ENCODE measurements around the gene SERPINB5.
"Not testable (repeated sequence)": the region's sequence is repeated elsewhere in the genome, so short reads cannot be mapped to it uniquely, and the experiment has no call there.

SERPINB5 gene

GRCh38 chr18:63476668-63477067 is at the start of gene SERPINB5:
Gene SERPINB5, plus strand, starts transcription at chr18:63476958. Its CDS starts 7,471 bp downstream, at chr18:63484429.
- no peak for DNase-seq

- DNase-seq: no peak
These were observed 49.2 kb upstream of the SERPINB5 start for GRCh38 chr18:63427558-63427957.

- DNase-seq: no peak
These were observed 46.2 kb upstream of the SERPINB5 start for GRCh38 chr18:63430526-63430925.

- no peak for DNase-seq
These were observed 45.6 kb upstream of the SERPINB5 start for GRCh38 chr18:63431180-63431579.

GRCh38 chr18:63433334-63433866 is 43.4 kb upstream of the SERPINB5 start:
- no peak for DNase-seq

GRCh38 chr18:63438181-63438580 is 38.6 kb upstream of the SERPINB5 start:
- no peak for DNase-seq

GRCh38 chr18:63439334-63439733 is 37.4 kb upstream of the SERPINB5 start:
- DNase-seq: peak; percentile 40

- DNase-seq: no peak
These were observed 36.5 kb upstream of the SERPINB5 start for GRCh38 chr18:63440219-63440618.

GRCh38 chr18:63440881-63441280 is 35.9 kb upstream of the SERPINB5 start:
- DNase-seq: no peak

- no peak for DNase-seq
These were observed 32.9 kb upstream of the SERPINB5 start for GRCh38 chr18:63443829-63444228.

- no peak for DNase-seq
These were observed 32.2 kb upstream of the SERPINB5 start for GRCh38 chr18:63444580-63444979.

- no peak for DNase-seq
These were observed 31.7 kb upstream of the SERPINB5 start for GRCh38 chr18:63445037-63445436.

- DNase-seq: no peak
These were observed 30.5 kb upstream of the SERPINB5 start for GRCh38 chr18:63446266-63446665.

- no peak for DNase-seq
These were observed 29.7 kb upstream of the SERPINB5 start for GRCh38 chr18:63447066-63447465.

- DNase-seq: no peak
These were observed 27.3 kb upstream of the SERPINB5 start for GRCh38 chr18:63449426-63449825.

GRCh38 chr18:63451799-63452660 is 24.7 kb upstream of the SERPINB5 start:
- no peak for DNase-seq

- DNase-seq: not testable (repeated sequence)
These were observed 24.0 kb upstream of the SERPINB5 start for GRCh38 chr18:63452751-63453150.

GRCh38 chr18:63454497-63454896 is 22.3 kb upstream of the SERPINB5 start:
- DNase-seq: no peak

- DNase-seq: no peak
These were observed 18.8 kb upstream of the SERPINB5 start for GRCh38 chr18:63457977-63458376.

GRCh38 chr18:63460414-63460813 is 16.3 kb upstream of the SERPINB5 start:
- no peak for DNase-seq

- no peak for DNase-seq
These were observed 12.3 kb upstream of the SERPINB5 start for GRCh38 chr18:63464434-63464833.

- no peak for DNase-seq
These were observed 11.7 kb upstream of the SERPINB5 start for GRCh38 chr18:63465059-63465458.

GRCh38 chr18:63467699-63468098 is 9.1 kb upstream of the SERPINB5 start:
- DNase-seq: no peak

- DNase-seq: no peak
These were observed 8.2 kb upstream of the SERPINB5 start for GRCh38 chr18:63468575-63468974.

- DNase-seq: no peak
These were observed 6.0 kb upstream of the SERPINB5 start for GRCh38 chr18:63470751-63471150.
